K562 (cell line): Measurements from ENCODE around the gene CDAN1. TPM values are rescaled to one million over a fixed set of nuclear protein-coding genes. Genes with fewer than 3 reads are reported as not detected.
A peak's percentile ranks its signal among the peaks of the same experiment; 100 is the strongest.
"Not testable (repeated sequence)": the region's sequence is repeated elsewhere in the genome, so short reads cannot be mapped to it uniquely, and the experiment has no call there.

ENCODE experiments used
- ATAC-seq: fragments of 200-7000 bp; cut with Tn5 transposase; 3 replicates; pipeline ENCODE4 v1.9.1; 2020; ENCODE audit warnings: moderate library complexity
- BruUV-seq: library from RNA; stranded (reverse); fragments of 400-500 nt; replicated peaks from 2 replicates; lab custom pipeline; 2021; lab: Mats Ljungman, UMichigan
- CTCF ChIA-PET: fragments of 300-600 bp; formaldehyde crosslinking; extraction: SDS; loops from one replicate; lab custom pipeline; 2021; ENCODE audit warnings: low intra/inter-chr PET ratio; lab: Yijun Ruan, JAX
- POLR2A ChIA-PET: fragments of 300-600, 350-650 bp; sonication (Branson Sonifier 250); formaldehyde crosslinking; extraction: SDS; loops from one replicate; lab custom pipeline; 2021; ENCODE audit warnings: antibody characterized with exemption, inconsistent platforms; lab: Yijun Ruan, JAX
- DNase-seq, 4 experiments: peaks; one replicate each; pipeline versions ENCODE4 v3.0.0 to v3.0.0-alpha.2; 2011 to 2018; ENCODE audit warnings: low spot score in 3 of 4, mixed read lengths in 3 of 4; ENCODE audit errors: extremely low read depth in 1 of 4
- FAIRE-seq: peaks from 2 replicates; lab custom pipeline; 2011; peaks lifted over from hg19 to GRCh38; lab: Jason Lieb, UNC
- H2AFZ ChIP-seq: 2 replicates; pipeline ENCODE4 v1.6.0; 2011; ENCODE audit warnings: low read depth, low read length, control low read depth, inconsistent platforms
- H3K27ac ChIP-seq: fragments of 200-600 bp; 3 replicates; pipeline ENCODE4 v1.8.0; 2011; ENCODE audit warnings: low read depth, mild to moderate bottlenecking, control low read depth, inconsistent platforms, low read length, moderate library complexity, mixed read lengths; ENCODE audit errors: extremely low read depth
- H3K27me3 ChIP-seq, 2 experiments: fragments of 300-600 bp in 1 of 2; 2 replicates in 1 of 2; 3 replicates in 1 of 2; pipeline versions ENCODE4 v1.6.0 to v1.8.0; 2011; ENCODE audit warnings: inconsistent platforms in 2 of 2, low read length in 2 of 2, mild to moderate bottlenecking in 1 of 2, mixed read lengths in 1 of 2, moderate library complexity in 1 of 2; ENCODE audit not compliant: control insufficient read depth in 2 of 2, insufficient read depth in 2 of 2
- H3K36me3 ChIP-seq: fragments of 300-600 bp; 3 replicates; pipeline ENCODE4 v1.8.0; 2011; ENCODE audit warnings: mild to moderate bottlenecking, low read length, inconsistent platforms; ENCODE audit not compliant: control insufficient read depth, insufficient read depth
- H3K4me1 ChIP-seq, 2 experiments: fragments of 200-600 bp in 1 of 2; replicated peaks in 1 of 2; 2 replicates in 1 of 2; 3 replicates in 1 of 2; pipeline versions ENCODE4 v1.5.1 to v1.8.0; 2011; ENCODE audit warnings: inconsistent platforms in 2 of 2, low read length in 2 of 2, mild to moderate bottlenecking in 1 of 2, mixed read lengths in 1 of 2, moderate library complexity in 1 of 2; ENCODE audit not compliant: control insufficient read depth in 2 of 2, insufficient read depth in 2 of 2
- H3K4me2 ChIP-seq: 2 replicates; pipeline ENCODE4 v1.6.1; 2011; ENCODE audit warnings: low read length, control low read depth, inconsistent platforms, mixed read lengths; ENCODE audit not compliant: insufficient read depth
- H3K4me3 ChIP-seq: fragments of 200-600 bp; sonication (generic), shearing (Covaris generic); 2 replicates; pipeline ENCODE4 v1.5.1; 2016; ENCODE audit warnings: control low read depth, inconsistent platforms
- H3K79me2 ChIP-seq: fragments of 200-600 bp; 3 replicates; pipeline ENCODE4 v1.8.0; 2011; ENCODE audit warnings: low read length, inconsistent platforms; ENCODE audit not compliant: control insufficient read depth, insufficient read depth
- H3K9ac ChIP-seq, 2 experiments: 2 replicates each; pipeline versions ENCODE4 v1.6.0 to v1.6.1; 2011; ENCODE audit warnings: low read depth in 2 of 2, low read length in 2 of 2, control low read depth in 1 of 2, inconsistent platforms in 1 of 2, mild to moderate bottlenecking in 1 of 2, mixed read lengths in 1 of 2; ENCODE audit not compliant: insufficient read depth in 1 of 2
- H3K9me1 ChIP-seq: one replicate; pipeline ENCODE4 v1.6.0; 2011; ENCODE audit warnings: inconsistent platforms, mild to moderate bottlenecking, low read length, moderate library complexity; ENCODE audit not compliant: control insufficient read depth, insufficient read depth
- H3K9me3 ChIP-seq: replicated peaks from 2 replicates; pipeline ENCODE4 v1.5.1; 2011; ENCODE audit warnings: low read depth, low read length, inconsistent platforms; ENCODE audit not compliant: control insufficient read depth, insufficient read depth
- H4K20me1 ChIP-seq: replicated peaks from 2 replicates; pipeline ENCODE4 v1.6.1; 2011; ENCODE audit warnings: low read length, inconsistent platforms, mixed read lengths; ENCODE audit not compliant: control insufficient read depth, insufficient read depth
- ATF3 ChIP-seq, 2 experiments: fragments of 450-650 bp in 1 of 2; sonication (generic) in 1 of 2; formaldehyde crosslinking in 1 of 2; IDR thresholded peaks in 1 of 2; conservative IDR thresholded peaks in 1 of 2; 2 replicates each; pipeline versions ENCODE4 v1.6.1 to v1.8.1; 2016 to 2023; ENCODE audit warnings: mild to moderate bottlenecking in 2 of 2, moderate library complexity in 2 of 2, inconsistent platforms in 1 of 2, missing genetic modification reagents in 1 of 2
- CHAMP1 ChIP-seq: fragments of 450-650 bp; IDR thresholded peaks from 2 replicates; pipeline ENCODE4 v1.6.1; 2016; ENCODE audit warnings: mild to moderate bottlenecking
- DDX20 ChIP-seq: fragments of 450-650 bp; IDR thresholded peaks from 2 replicates; pipeline ENCODE4 v1.6.1; 2016; ENCODE audit warnings: missing genetic modification characterization, low read depth, mild to moderate bottlenecking, missing compliant biosample characterization, moderate library complexity
- FOSL1 ChIP-seq: fragments of 200-800 bp; sonication (Bioruptor generic); conservative IDR thresholded peaks from 2 replicates; pipeline ENCODE4 v1.6.1; 2016; ENCODE audit warnings: missing genetic modification characterization, missing compliant biosample characterization
- JUN ChIP-seq, 2 experiments: sonication (generic) in 1 of 2; formaldehyde crosslinking in 1 of 2; IDR thresholded peaks; 2 replicates each; pipeline versions ENCODE4 v1.6.1 to v1.8.0; 2012 to 2022; ENCODE audit warnings: borderline replicate concordance in 2 of 2, mild to moderate bottlenecking in 2 of 2, improper control_type of control experiment in 1 of 2, low read depth in 1 of 2, low read length in 1 of 2, missing genetic modification reagents in 1 of 2
- JUND ChIP-seq, 2 experiments: IDR thresholded peaks; 2 replicates in 1 of 2; 3 replicates in 1 of 2; pipeline ENCODE4 v1.6.1; 2011; ENCODE audit warnings: borderline replicate concordance in 2 of 2, low read depth in 2 of 2, low read length in 2 of 2, improper control_type of control experiment in 1 of 2, missing biosample characterization in 1 of 2, missing genetic modification characterization in 1 of 2, missing genetic modification reagents in 1 of 2
- PKNOX1 ChIP-seq: fragments of 450-650 bp; IDR thresholded peaks from 2 replicates; pipeline ENCODE4 v1.6.1; 2016
- WGBS: fragments of 100-300 bp; shearing (Covaris generic); methylation state at CpG from one replicate; pipeline ENCODE4 v1.1.6; 2016; ENCODE audit warnings: low coverage, mixed read lengths; ENCODE audit not compliant: insufficient coverage; ENCODE audit errors: missing lambda C conversion rate; 5-methylcytosine and 5-hydroxymethylcytosine counted together
- in situ Hi-C: fragments of 300-500 bp; cut with MboI; formaldehyde crosslinking; loops from 4 replicates; pipeline ENCODE4 v1.15.0; 2018; ENCODE audit warnings: inconsistent platforms, mixed read lengths
- intact Hi-C: fragments of 100-400 bp; cut with micrococcal nuclease; formaldehyde crosslinking; loops from 2 replicates; pipeline ENCODE4 v1.14.2; 2022
- polyA plus RNA-seq, 8 experiments: library from polyadenylated mRNA; depleted of rRNA in 4 of 8; stranded (reverse) in 5 of 8; unstranded in 3 of 8; fragments of >200 nt; fragmentation: Nextera tagmentation in 2 of 8; fragmentation: Illumina TruSeq in 1 of 8; extraction: Ambion mirVana in 2 of 8; extraction: Trizol in 1 of 8; gene quantifications; 2 replicates each; pipeline versions ENCODE4 v1.2.1 to v1.2.3, GENCODE V29; 2011 to 2014; ENCODE audit warnings: inconsistent platforms in 1 of 8, missing spikeins in 1 of 8
- total RNA-seq, 7 experiments: library from RNA; depleted of rRNA in 6 of 7; stranded (reverse); fragments of >200 nt in 6 of 7; fragmentation: Illumina TruSeq in 2 of 7; extraction: Trizol in 2 of 7; gene quantifications; 2 replicates each; pipeline versions ENCODE4 v1.2.1 to v1.2.3, GENCODE V29; 2011 to 2021; ENCODE audit warnings: low replicate concordance in 1 of 7

Gene CDAN1
- total and polyA plus RNA-seq, 9 of the 15 experiments (the other 6 are each of a cell fraction or from before 2014, with no cell fraction given), result 1.6 to 34.4 (median 13.8) TPM

- H3K4me1 ChIP-seq, result no peaks in the 10 kb centered on the region
- H3K9me3 ChIP-seq, result no peaks in the 10 kb centered on the region
- no peak overlapping the region for H3K4me3 ChIP-seq
- WGBS, result 74% methylated on average over 6 of the region's 6 CpGs
- in situ Hi-C loops, result no loop called here
- FAIRE-seq (no peak), DNase-seq (no peak), ATAC-seq (no peak)
- intact Hi-C loops, result no loop called here
- no peaks in the 10 kb centered on the region for H3K9me1 ChIP-seq
- no peaks in the 10 kb centered on the region for H3K36me3 ChIP-seq
- H4K20me1 ChIP-seq, result no peaks in the 10 kb centered on the region; the same call in 1 of the 2 replicates
- TF ChIP-seq CHAMP1, result no peak
- TF ChIP-seq DDX20 (tag), result no peak
- no peaks in the 10 kb centered on the region for H3K27me3 ChIP-seq
- no peak overlapping the region for H3K4me2 ChIP-seq
- no peak overlapping the region for H3K27ac ChIP-seq
- H2AFZ ChIP-seq, result no peak overlapping the region
- H3K9ac ChIP-seq, result no peak overlapping the region
- CTCF ChIA-PET, result no interaction called here
- POLR2A ChIA-PET, result interaction anchor here (0.7 to 1.1 kb wide), 2 partner anchors 9 to 77 kb away, joined by 3 to 4 read pairs; no protein-coding TSS in a partner anchor
- BruUV-seq, result no TSS peak
- no peaks in the 10 kb centered on the region for H3K79me2 ChIP-seq
Observed at GRCh38 chr15:42681119-42681518, 55.8 kb downstream of the CDAN1 start.

GRCh38 chr15:42680142-42680482 lies 56.8 kb downstream of the CDAN1 start:
- H3K4me2 ChIP-seq; FAIRE-seq; H2AFZ ChIP-seq; H3K36me3 ChIP-seq; H3K9me3 ChIP-seq; BruUV-seq; H3K9ac ChIP-seq; H3K79me2 ChIP-seq; H3K4me1 ChIP-seq; CTCF ChIA-PET; H3K27ac ChIP-seq; in situ Hi-C loops; H4K20me1 ChIP-seq; H3K27me3 ChIP-seq; intact Hi-C loops; H3K9me1 ChIP-seq; H3K4me3 ChIP-seq; TF ChIP-seq JUN (CRISPR knock-in tag; IDR thresholded peaks at IDR 0.05; ENCODE audit: borderline replicate concordance); JUND (tag; IDR thresholded peaks at IDR 0.05; ENCODE audit: borderline replicate concordance, low read depth, low read length); ATF3 (CRISPR knock-in tag; conservative IDR thresholded peaks at IDR 0.05): not testable (repeated sequence)
- 51% methylated on average over 5 of the region's 5 CpGs for WGBS
- POLR2A ChIA-PET, result interaction anchor here (1.1 kb wide), 1 partner anchor 12 kb away, joined by 3 read pairs; no protein-coding TSS in a partner anchor
- ATAC-seq (peak; percentile 55; the same call in 2 of the 3 replicates), DNase-seq (peak in 2 of 4 experiments; percentile 31 to 32)
- TF ChIP-seq PKNOX1 (peak; percentile 12; the same call in 1 of the 2 replicates), JUN (IDR thresholded peaks at IDR 0.05; ENCODE audit: borderline replicate concordance, low read depth, low read length) (0 out of 2 replicates have a peak, but pooled peaks have one; percentile 25), JUND (IDR thresholded peaks at IDR 0.05; ENCODE audit: borderline replicate concordance, low read depth, low read length) (peak; percentile 21; the same call in 1 of the 2 replicates), ATF3 (IDR thresholded peaks at IDR 0.05) (peak; percentile 52; the same call in 1 of the 2 replicates), FOSL1 (tag) (peak; percentile 74)
